Measurements from ENCODE around the gene PDPR. TPM values are rescaled to one million over a fixed set of nuclear protein-coding genes. Genes with fewer than 3 reads are reported as not detected.

Gene PDPR
- total and polyA plus RNA-seq, 2 donors (not counting 1 experiment from before 2014, with no cell fraction given): 16.5 to 29.0 TPM

DNA sequence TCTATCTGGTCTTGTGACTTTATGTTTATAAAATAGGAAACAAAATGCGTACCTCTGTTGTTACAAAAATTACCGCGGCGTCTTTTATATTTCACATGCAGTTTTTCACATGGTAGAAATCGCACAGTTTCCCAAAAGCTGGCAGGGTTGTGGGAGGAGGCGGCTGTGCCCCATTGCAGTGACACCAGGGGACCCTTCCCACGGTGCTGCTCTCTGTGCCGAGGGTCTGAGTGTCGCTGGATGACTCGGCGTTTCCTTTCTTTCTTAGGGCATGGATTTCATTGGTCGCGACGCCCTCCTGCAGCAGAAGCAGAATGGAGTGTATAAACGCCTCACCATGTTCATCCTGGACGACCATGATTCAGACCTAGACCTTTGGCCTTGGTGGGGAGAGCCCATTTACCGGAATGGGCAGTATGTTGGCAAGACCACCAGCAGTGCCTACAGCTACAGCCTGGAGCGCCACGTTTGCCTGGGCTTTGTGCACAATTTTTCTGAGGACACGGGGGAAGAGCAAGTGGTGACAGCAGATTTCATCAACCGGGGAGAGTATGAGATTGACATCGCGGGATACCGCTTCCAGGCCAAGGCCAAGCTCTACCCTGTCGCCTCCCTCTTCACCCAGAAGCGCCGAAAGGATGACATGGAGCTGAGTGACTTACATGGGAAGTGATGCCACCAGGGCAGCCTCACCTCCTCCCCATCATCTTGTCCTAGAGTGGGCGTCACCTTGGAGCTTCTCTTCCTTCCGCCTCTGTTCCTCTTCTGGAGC, 42.3 kb downstream of the PDPR start:
- Histone ChIP-seq H4K20me1 (ENCODE audit: control insufficient read depth, extremely low read depth, insufficient read depth, low read length) (no peaks in the 10 kb centered on the region), H3K27me3 (ENCODE audit: control insufficient read depth, insufficient read depth, low read length) (no peaks in the 10 kb centered on the region)
- TF ChIP-seq, protein P1, sequence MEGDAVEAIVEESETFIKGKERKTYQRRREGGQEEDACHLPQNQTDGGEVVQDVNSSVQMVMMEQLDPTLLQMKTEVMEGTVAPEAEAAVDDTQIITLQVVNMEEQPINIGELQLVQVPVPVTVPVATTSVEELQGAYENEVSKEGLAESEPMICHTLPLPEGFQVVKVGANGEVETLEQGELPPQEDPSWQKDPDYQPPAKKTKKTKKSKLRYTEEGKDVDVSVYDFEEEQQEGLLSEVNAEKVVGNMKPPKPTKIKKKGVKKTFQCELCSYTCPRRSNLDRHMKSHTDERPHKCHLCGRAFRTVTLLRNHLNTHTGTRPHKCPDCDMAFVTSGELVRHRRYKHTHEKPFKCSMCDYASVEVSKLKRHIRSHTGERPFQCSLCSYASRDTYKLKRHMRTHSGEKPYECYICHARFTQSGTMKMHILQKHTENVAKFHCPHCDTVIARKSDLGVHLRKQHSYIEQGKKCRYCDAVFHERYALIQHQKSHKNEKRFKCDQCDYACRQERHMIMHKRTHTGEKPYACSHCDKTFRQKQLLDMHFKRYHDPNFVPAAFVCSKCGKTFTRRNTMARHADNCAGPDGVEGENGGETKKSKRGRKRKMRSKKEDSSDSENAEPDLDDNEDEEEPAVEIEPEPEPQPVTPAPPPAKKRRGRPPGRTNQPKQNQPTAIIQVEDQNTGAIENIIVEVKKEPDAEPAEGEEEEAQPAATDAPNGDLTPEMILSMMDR (conservative IDR thresholded peaks at IDR 0.05 in 1 of 2, IDR thresholded peaks at IDR 0.05 in 1 of 2; ENCODE audit: low read depth in 1 of 2, low read length in 2 of 2): no peak
- no peak for TF ChIP-seq EZH2 (IDR thresholded peaks at IDR 0.05; ENCODE audit: low read length, missing control alignments)

DNA sequence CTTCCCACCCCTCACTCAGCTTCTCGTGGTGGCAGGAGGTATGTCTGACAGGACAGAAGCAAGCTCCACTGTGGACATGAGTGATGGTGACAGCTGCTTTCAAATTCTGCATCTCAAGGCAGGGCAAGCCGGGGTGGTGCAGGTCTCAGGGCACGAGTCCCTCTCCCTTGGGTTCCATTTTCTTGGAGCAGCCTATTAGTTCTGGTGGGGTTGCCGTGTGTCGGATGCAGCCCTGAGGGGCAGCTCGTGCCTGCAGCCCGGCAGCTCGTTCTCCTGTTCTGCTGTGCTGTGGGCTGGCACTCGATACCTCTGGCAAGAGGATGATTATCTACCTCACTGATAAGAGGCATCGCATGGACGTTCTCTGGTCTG, 43.0 kb downstream of the PDPR start:
- Histone ChIP-seq H3K27ac (ENCODE audit: insufficient read depth, low read length) (no peak overlapping the region), H3K4me2 (ENCODE audit: extremely low read depth, insufficient read depth, low read length) (no peak overlapping the region), H3K9ac (ENCODE audit: insufficient read depth, low read length) (no peak overlapping the region), H4K20me1 (ENCODE audit: control insufficient read depth, extremely low read depth, insufficient read depth, low read length) (no peaks in the 10 kb centered on the region), H3K4me1 (ENCODE audit: control insufficient read depth, extremely low read depth, insufficient read depth, low read length) (peaks cover 3% of the 10 kb centered on the region), H3K27me3 (ENCODE audit: control insufficient read depth, insufficient read depth, low read length) (no peaks in the 10 kb centered on the region), H3K9me3 (ENCODE audit: control insufficient read depth, insufficient read depth, low read depth, low read length) (no peaks in the 10 kb centered on the region), H3K36me3 (ENCODE audit: control insufficient read depth, insufficient read depth, low read length) (peaks cover 19% of the 10 kb centered on the region), H3K4me3 (replicated peaks in 1 of 4; ENCODE audit: control extremely low read depth in 1 of 4, insufficient read depth in 1 of 4, low read depth in 3 of 4, low read length in 4 of 4) (no peak overlapping the region), H3K79me2 (ENCODE audit: control insufficient read depth, insufficient read depth, low read length) (no peaks in the 10 kb centered on the region), H2AFZ (ENCODE audit: low read length) (no peak overlapping the region)
- no peak for TF ChIP-seq EZH2 (IDR thresholded peaks at IDR 0.05; ENCODE audit: low read length, missing control alignments)
- TF ChIP-seq, protein P1 (conservative IDR thresholded peaks at IDR 0.05 in 1 of 2, IDR thresholded peaks at IDR 0.05 in 1 of 2; ENCODE audit: low read depth in 1 of 2, low read length in 2 of 2): no peak
- DNase-seq (ENCODE audit: low read depth in 2 of 2): no peak

More for the DNA sequence above, 42.3 kb downstream of the PDPR start:
- Histone ChIP-seq H3K9ac (ENCODE audit: insufficient read depth, low read length) (no peak overlapping the region), H2AFZ (ENCODE audit: low read length) (no peak overlapping the region), H3K36me3 (ENCODE audit: control insufficient read depth, insufficient read depth, low read length) (peaks cover 22% of the 10 kb centered on the region), H3K9me3 (ENCODE audit: control insufficient read depth, insufficient read depth, low read depth, low read length) (no peaks in the 10 kb centered on the region), H3K4me3 (replicated peaks in 1 of 4; ENCODE audit: control extremely low read depth in 1 of 4, insufficient read depth in 1 of 4, low read depth in 3 of 4, low read length in 4 of 4) (no peak overlapping the region), H3K4me1 (ENCODE audit: control insufficient read depth, extremely low read depth, insufficient read depth, low read length) (no peaks in the 10 kb centered on the region), H3K4me2 (ENCODE audit: extremely low read depth, insufficient read depth, low read length) (no peak overlapping the region), H3K79me2 (ENCODE audit: control insufficient read depth, insufficient read depth, low read length) (no peaks in the 10 kb centered on the region), H3K27ac (ENCODE audit: insufficient read depth, low read length) (no peak overlapping the region)
- DNase-seq (ENCODE audit: low read depth in 2 of 2): no peak

DNA sequence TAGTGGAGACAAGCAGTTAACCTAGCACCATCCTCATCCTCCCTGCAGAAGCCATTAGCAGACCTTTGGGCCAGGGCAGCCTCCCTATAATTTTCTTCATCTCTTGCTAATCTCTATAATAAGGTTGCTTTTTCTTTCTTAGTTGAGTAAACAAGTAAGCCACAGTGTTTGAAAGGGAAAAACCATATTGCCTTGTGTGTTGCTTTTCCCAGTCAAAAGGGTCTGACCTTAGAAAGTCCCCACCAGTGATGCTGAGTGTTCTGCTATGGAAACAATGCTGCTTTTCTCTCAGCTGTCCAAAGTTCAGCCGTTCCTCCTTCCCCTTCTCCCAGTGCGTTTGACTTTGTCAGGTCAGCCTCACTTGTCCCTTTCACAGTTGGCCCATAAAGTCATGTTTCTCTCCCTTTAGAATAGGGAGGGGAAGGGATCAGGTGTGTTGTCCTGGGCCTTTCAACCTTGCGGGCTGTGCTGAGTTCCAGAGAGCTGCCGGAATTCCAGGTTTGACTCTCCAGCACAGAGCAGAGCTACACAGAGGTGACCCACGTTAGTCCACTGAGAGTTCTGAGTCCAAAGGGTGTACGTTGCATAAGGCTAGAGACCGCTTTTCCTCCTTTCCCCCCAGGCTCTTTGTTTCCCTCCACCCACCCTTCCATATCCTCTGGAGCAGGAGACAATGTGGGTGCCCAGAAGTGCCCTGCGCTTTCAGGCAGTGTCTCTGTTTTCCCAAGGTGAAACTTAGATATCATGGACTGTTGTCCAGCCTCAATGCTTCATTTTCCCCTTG, 43.5 kb downstream of the PDPR start:
- no peak overlapping the region for H3K4me3 ChIP-seq (replicated peaks in 1 of 4; ENCODE audit: control extremely low read depth in 1 of 4, insufficient read depth in 1 of 4, low read depth in 3 of 4, low read length in 4 of 4)
- no peak for DNase-seq (ENCODE audit: low read depth in 2 of 2)
- no peaks in the 10 kb centered on the region for H3K79me2 ChIP-seq (ENCODE audit: control insufficient read depth, insufficient read depth, low read length)
- H3K27me3 ChIP-seq (ENCODE audit: control insufficient read depth, insufficient read depth, low read length): no peaks in the 10 kb centered on the region
- no peak overlapping the region for H2AFZ ChIP-seq (ENCODE audit: low read length)
- H3K9me3 ChIP-seq (ENCODE audit: control insufficient read depth, insufficient read depth, low read depth, low read length): no peaks in the 10 kb centered on the region
- H3K9ac ChIP-seq (ENCODE audit: insufficient read depth, low read length): no peak overlapping the region
- no peaks in the 10 kb centered on the region for H4K20me1 ChIP-seq (ENCODE audit: control insufficient read depth, extremely low read depth, insufficient read depth, low read length)
- H3K4me2 ChIP-seq (ENCODE audit: extremely low read depth, insufficient read depth, low read length): no peak overlapping the region
- H3K36me3 ChIP-seq (ENCODE audit: control insufficient read depth, insufficient read depth, low read length): peaks cover 18% of the 10 kb centered on the region
- TF ChIP-seq EZH2 (IDR thresholded peaks at IDR 0.05; ENCODE audit: low read length, missing control alignments): no peak
- TF ChIP-seq, protein P1 (conservative IDR thresholded peaks at IDR 0.05 in 1 of 2, IDR thresholded peaks at IDR 0.05 in 1 of 2; ENCODE audit: low read depth in 1 of 2, low read length in 2 of 2): no peak
- H3K27ac ChIP-seq (ENCODE audit: insufficient read depth, low read length): no peak overlapping the region
- H3K4me1 ChIP-seq (ENCODE audit: control insufficient read depth, extremely low read depth, insufficient read depth, low read length): peaks cover 7% of the 10 kb centered on the region

All from fibroblast of lung (primary cell).